H1 (cell line): ENCODE results near the gene LLGL2. TPM values are rescaled to one million over a fixed set of nuclear protein-coding genes. Genes with fewer than 3 reads are reported as not detected.

Experiments used
- BACH1 ChIP-seq: IDR thresholded peaks from 2 replicates; pipeline ENCODE4 v1.6.1; 2012; ENCODE audit warnings: low read length, improper control_type of control experiment
- CHD1 ChIP-seq: IDR thresholded peaks from 2 replicates; pipeline ENCODE4 v1.6.1; 2012; ENCODE audit warnings: low read depth, low read length, improper control_type of control experiment
- CHD7 ChIP-seq: fragments of 300-600 bp; sonication (generic); IDR thresholded peaks from 2 replicates; pipeline ENCODE4 v1.7.1; 2012; ENCODE audit warnings: low read length, moderate library complexity, mild to moderate bottlenecking, inconsistent platforms; ENCODE audit not compliant: insufficient replicate concordance
- EP300 ChIP-seq, 2 experiments: IDR thresholded peaks; 1 replicate in 1 of 2; 2 replicates in 1 of 2; pipeline ENCODE4 v1.6.1; 2011 to 2012; ENCODE audit warnings: low read depth in 2 of 2, low read length in 2 of 2, mild to moderate bottlenecking in 2 of 2, borderline replicate concordance in 1 of 2, inconsistent platforms in 1 of 2, moderate library complexity in 1 of 2
- FOSL1 ChIP-seq: IDR thresholded peaks from 2 replicates; pipeline ENCODE4 v1.6.1; 2011; ENCODE audit warnings: mild to moderate bottlenecking, low read depth, low read length, moderate library complexity; ENCODE audit not compliant: insufficient read depth
- GABPA ChIP-seq: IDR thresholded peaks from 2 replicates; pipeline ENCODE4 v1.6.1; 2011; ENCODE audit warnings: mild to moderate bottlenecking, low read length, moderate library complexity, borderline replicate concordance; ENCODE audit not compliant: insufficient read depth
- PHF8 ChIP-seq: fragments of 200-600 bp; sonication (generic); conservative IDR thresholded peaks from 2 replicates; pipeline ENCODE4 v1.7.1; 2012; ENCODE audit warnings: low read depth, mild to moderate bottlenecking, inconsistent platforms, low read length, moderate library complexity
- POU5F1 ChIP-seq: IDR thresholded peaks from 2 replicates; pipeline ENCODE4 v1.6.1; 2011; ENCODE audit warnings: low read depth, mild to moderate bottlenecking, low read length, moderate library complexity
- SP2 ChIP-seq: IDR thresholded peaks from 2 replicates; pipeline ENCODE4 v1.6.1; 2012; ENCODE audit warnings: mild to moderate bottlenecking, low read length, inconsistent platforms
- SUZ12 ChIP-seq: fragments of 200-600 bp; sonication (generic); IDR thresholded peaks from 2 replicates; pipeline ENCODE4 v1.6.1; 2012; ENCODE audit warnings: mild to moderate bottlenecking, inconsistent platforms, low read length, moderate library complexity, mixed read lengths
- polyA plus RNA-seq, 7 experiments: library from polyadenylated mRNA; depleted of rRNA in 3 of 7; stranded (reverse) in 5 of 7; unstranded in 2 of 7; fragments of >200 nt in 5 of 7; fragments of 200-250 nt in 2 of 7; gene quantifications; 1 replicate in 5 of 7; 2 replicates in 1 of 7; 4 replicates in 1 of 7; pipeline versions ENCODE4 v1.2.1 to v1.2.3, GENCODE V29; 2011 to 2013; ENCODE audit warnings: missing spikeins in 2 of 7, mixed read lengths in 2 of 7
- total RNA-seq: library from RNA; stranded (reverse); fragmentation: NEBNext Ultra II Directional; extraction: Animal tissue kit (Norgen Biotek cat#: 25700); gene quantifications from 2 replicates; pipeline ENCODE4 v1.2.1, GENCODE V29; 2021

Gene LLGL2
- total and polyA plus RNA-seq, 2 of the 8 experiments (the other 6 are each of a cell fraction or from before 2014, with no cell fraction given): 64.5 to 77.1 TPM

DNA sequence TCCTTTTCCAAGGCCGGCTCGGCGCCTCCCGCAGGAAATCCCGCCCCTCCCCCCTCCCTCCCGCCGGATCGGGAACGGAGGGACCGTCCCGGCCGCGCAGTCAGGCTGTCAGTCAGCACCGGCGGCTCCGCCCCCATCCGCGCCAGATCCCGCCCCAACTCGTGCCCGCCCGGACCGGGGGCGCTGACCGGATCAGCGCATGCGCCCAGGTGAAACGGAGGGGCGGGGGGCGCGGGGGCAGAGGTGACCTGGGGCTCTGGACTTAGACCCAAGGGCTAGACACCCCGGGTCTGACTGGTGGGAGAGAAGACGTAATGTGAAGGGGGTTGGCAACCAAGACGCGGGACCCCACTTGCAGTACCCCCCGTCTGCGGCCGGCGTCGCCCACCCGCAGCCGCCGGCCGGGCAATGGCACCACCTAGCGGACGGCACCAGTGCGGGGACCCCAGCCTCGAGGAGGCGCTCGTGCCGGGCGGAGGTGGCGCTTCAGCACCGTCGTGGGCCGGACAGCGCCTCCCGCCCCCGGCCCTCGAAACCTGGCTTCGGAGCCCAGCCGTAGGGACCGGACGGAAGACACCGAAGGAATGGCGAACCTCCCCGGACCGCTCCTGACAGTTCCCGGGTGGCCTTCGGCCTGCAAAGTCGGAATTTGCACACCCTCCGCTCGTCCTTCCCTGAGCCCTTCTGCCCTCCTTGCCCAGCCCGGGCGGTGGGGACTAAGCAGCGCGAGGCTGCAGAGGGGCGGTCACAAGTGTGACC is 9.8 kb upstream of the LLGL2 start, which contains the start of gene CASKIN2 (continued):
- TF ChIP-seq CHD7: no peak
- TF ChIP-seq GABPA: no peak; the same call in 1 of the 2 replicates
- no peak for TF ChIP-seq SUZ12
- no peak for TF ChIP-seq SP2
- TF ChIP-seq POU5F1: no peak
- no peak for TF ChIP-seq CHD1
- TF ChIP-seq FOSL1: peak; percentile 72
- 0 out of 3 replicates have a peak, but pooled peaks of 1 of the 2 experiments have one; percentile 21 for TF ChIP-seq EP300 (IDR thresholded peaks at IDR 0.05; ENCODE audit: borderline replicate concordance in 1 of 2, low read depth in 2 of 2, low read length in 2 of 2)
- 0 out of 2 replicates have a peak, but pooled peaks have one; percentile 6 for TF ChIP-seq PHF8
- peak; percentile 50; the same call in 1 of the 2 replicates for TF ChIP-seq BACH1
